ENCODE data around the gene TRIP4. TPM values are rescaled to one million over a fixed set of nuclear protein-coding genes. Genes with fewer than 3 reads are reported as not detected.

TRIP4 gene
- total RNA-seq, 1 donor from 2014 or later: 16.0 TPM

DNA sequence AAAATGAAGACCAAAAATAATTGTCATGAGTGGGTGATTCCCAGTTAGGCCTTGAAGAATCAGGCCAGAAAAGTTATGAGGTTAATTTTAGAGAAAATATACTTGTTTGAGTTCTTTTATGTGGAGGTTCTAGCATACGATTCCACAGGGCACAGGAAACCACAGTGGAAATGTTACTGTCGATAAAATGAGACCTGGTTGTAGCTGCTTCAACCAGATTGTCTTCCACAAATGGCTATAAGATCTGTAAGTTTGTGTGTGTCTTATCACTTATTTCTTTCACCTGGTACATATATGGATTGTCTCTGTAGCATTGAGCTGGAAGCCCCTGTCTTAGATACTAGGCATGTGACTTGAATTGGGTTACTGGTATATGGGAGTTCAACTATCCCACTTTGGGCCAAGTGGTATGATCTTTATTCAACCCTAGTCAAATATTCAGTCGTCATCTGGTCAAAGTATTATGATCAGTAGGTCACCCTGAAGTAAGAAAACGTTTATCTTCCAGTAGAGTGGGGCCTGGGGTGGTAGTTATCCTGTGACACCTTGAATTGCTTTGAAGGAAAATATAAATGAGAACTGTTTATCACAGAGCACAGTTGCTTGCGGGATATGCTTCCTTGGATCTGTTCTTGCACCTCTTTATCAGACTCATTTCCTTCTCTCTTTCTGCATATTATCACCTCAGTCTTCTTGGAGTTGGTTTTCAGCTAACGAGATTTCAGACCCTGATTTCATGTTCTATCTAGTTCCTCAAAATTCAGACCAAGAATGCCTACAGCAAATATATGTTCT is 51.2 kb downstream of the TRIP4 start:
- no peak for DNase-seq (ENCODE audit: low spot score)
- intact Hi-C loops (cut with DNase I): no loop called here

DNA sequence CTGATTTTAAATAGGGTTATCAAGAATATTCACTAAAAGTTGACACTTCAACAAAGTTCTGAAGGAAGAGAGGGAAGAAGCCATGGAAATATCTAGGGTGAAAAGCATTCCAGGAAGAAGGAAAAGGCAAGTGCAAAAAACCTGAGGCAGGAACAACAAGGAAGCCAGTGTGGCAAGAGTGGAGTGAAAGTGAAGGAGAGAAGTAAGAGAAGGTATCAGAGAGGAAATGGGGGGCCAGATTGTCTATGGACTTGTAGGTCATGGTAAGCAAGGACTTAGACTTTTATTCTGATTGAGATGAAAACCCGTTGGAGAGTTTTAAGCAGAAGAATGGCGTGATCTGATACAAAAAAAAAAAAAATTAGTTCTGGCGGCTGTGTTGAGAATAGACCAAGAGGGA is 54.2 kb downstream of the TRIP4 start:
- no peak for DNase-seq (ENCODE audit: low spot score)
- intact Hi-C loops (cut with DNase I): no loop called here

DNA sequence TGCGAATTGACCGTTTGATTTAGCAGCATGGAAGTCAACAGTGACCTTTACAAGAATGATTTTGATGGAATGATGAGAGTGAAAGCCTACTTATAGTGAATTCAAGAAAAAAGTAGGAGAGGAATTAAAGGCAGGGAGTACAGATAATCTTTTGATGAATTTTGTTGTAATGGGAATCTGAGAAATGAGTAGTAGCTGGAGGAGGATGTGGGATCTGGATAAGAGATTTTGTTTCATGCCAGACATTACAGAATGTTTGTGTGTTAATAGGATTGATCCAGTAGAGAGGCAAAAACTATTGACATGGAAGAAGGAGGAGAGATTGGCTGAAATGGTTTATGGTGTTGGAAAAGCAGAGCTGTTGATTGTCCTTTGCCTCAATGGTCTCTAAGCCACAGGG is 55.4 kb downstream of the TRIP4 start:
- intact Hi-C loops (cut with DNase I): no loop called here

DNA sequence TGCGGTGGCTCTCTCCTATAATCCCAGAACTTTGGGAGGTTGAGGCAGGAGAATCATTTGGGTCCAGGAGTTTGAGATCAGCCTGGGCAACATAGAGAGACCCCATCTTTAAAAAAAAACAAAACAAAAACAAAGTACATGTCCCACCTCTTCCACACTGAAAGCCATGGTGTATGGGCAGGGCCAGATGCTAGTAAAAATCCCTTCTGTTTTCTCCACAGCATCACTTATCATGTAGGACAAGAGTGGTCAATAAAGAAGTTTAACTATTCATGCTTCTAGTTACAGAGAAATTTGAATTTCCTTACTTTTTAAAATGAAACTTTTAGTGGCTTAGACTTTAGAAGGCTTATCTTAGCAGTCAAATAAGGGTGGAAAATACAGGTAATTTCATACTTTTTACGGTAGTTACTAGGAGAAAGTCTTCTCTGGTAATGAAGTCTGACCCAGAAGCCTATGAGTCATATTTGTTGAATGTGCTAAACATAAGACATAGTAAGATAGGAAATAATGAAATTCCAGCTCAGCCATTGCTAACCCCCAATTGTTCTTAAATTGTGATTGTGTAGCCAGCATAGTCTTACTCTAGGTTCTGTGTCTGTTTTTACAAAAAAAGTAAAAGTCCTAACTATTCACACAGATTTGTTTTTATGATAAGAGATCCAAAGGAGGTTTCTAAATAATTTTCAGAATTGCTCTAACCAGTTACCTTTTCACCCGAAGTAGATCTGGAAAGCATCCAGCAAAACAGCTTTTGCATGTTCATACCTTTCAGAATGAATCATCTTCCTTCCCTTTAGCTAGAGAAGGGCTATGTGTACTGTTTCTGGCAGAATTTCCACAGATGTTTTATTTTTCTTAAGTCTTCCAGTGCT is 56.3 kb downstream of the TRIP4 start:
- no peak for DNase-seq (ENCODE audit: low spot score)
- intact Hi-C loops (cut with DNase I): no loop called here

More for the DNA sequence above, 55.4 kb downstream of the TRIP4 start:
- no peak for DNase-seq (ENCODE audit: low spot score)

DNA sequence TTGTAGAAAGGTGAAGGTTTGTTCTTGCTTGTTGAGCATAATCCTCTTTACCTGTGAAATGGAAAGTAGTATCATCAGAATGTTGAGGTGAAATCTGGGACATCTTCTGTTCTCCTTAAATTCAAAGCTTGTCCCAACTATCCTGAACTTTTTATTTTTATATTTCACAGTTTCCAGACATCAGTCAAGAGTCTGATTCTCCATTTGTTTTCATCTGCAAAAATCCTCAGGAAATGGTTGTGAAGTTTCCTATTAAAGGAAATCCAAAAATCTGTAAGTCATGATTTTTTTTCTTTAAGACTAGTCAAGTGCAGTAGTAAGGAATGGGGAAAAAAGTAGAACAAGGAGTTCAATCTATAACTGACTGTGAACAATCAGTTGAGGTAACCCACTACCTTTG is 57.2 kb downstream of the TRIP4 start:
- no peak for DNase-seq (ENCODE audit: low spot score)
- intact Hi-C loops (cut with DNase I): no loop called here

DNA sequence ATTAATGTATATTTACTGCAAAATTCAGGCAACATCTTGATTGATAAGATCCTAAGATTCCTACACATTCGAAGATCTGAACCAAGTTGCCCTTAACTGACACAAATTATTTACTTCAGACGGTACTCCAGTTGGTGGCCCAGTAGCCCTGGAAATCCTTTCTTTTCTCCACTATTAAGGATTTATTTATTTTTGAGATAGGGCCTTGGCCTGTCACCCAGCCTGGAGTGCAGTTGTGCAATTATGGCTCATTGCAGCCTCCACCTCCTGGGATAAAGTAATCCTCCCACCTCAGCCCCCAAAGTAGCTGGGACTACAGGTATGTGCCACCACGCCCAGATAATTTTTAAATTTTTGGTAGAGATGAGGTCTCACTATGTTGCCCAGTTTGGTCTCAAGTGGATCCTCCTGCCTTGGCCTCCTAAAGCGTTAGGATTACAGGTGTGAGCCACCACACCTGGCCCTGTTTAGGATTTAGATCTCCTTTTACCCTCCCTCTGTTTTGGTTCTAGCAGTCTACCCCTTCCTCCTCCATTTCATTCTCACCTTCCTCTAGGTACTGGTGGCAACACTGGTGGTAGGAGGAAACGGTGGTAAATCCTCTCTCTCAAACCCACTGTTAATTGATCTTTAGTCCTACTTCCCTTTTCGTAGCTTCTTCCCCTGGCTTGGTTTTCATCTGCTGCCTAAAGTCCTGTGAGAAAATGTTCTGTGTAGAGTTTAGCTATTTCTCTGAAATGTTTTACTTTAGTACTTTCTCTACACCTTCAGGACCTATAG is 60.1 kb downstream of the TRIP4 start:
- DNase-seq (ENCODE audit: low spot score): no peak
- intact Hi-C loops (cut with DNase I): no loop called here

DNA sequence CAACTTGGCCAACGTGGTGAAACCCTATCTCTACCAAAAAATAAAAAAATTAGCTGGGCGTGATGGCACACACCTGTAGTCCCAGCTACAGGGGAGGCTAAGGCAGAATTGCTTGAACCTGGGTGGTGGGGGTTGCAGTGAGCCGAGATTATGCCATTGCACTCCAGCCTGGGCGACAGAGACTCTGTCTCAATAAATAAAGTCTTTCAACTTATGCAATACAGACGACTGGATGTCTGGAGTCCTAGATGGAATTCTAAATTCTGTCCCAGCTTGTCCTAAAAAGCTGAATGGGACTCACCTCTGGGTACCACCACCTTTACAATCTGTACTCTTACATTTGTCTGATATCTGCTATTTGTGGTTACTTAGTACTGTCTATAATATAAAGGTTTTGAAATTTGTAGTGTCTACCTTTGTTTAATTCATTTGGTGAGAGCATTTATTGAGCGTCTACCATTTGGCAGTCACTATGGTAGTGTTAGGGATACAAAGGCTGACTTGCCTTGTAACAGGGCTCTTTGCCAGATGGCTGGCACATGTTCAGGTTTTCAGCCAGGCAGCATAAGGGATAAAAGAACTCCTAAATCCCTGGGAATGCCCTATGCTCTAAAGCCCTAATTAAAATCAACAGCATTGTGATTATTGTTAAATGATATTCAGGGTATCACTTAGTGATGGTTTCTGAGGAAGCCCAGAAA is 65.5 kb downstream of the TRIP4 start:
- DNase-seq (ENCODE audit: low spot score): no peak
- intact Hi-C loops (cut with DNase I): no loop called here

DNA sequence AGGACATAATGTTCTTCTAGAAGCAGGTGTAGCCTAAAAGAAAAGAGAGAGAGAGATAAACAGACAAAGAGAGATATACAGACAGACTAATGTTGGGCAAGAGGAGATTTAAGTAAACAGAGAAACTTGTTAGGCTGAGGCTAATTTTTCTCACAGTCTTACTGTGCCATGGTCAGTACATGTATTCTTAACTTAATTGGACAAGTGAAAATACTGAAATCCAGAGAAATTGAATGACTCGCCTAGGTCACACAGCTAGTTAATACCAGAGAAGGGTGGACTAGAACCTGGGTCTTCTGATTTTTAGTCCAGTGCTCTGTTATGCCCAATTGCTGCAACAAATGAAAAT is 66.0 kb downstream of the TRIP4 start:
- DNase-seq (ENCODE audit: low spot score): no peak
- intact Hi-C loops (cut with DNase I): no loop called here

DNA sequence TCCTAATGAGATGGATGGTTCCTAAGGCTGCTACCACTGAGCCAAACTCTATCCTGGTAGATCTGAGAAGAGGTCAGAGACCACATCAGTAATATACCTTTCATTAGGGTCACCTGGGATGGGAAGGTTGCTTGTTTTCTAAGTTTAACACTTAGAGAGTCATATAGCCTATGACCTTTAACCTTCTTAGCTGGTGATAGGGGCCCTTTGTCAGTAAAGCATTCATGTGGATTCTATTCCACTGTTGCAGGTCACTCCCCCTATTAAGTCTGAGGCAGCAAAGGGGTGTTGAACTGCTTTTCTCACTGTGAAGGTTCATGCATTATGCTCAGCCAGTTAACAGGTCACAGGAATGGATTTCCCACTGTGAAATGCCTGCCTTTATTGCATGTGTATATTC is 66.6 kb downstream of the TRIP4 start:
- intact Hi-C loops (cut with DNase I): no loop called here
- DNase-seq (ENCODE audit: low spot score): no peak

DNA sequence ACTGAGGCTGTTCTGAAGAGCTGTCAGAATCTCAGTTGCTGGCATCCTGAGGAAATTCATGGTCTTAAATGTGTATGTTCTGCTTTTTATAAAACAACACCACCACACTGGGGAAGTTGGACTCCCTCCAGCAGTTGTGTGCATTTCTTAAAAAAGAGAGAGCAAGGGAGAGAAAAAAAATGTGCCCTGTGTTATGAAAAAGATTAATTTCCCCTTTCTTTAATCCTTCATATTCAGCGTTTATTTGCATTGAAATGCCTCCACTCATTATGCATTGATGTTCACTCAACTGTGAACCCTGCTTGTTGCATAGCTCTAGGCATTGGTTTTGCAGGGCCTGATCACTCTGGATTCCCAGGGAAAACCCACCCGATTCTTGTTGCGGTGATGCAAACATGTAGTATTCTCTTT is 68.3 kb downstream of the TRIP4 start:
- no peak for DNase-seq (ENCODE audit: low spot score)
- intact Hi-C loops (cut with DNase I): no loop called here

DNA sequence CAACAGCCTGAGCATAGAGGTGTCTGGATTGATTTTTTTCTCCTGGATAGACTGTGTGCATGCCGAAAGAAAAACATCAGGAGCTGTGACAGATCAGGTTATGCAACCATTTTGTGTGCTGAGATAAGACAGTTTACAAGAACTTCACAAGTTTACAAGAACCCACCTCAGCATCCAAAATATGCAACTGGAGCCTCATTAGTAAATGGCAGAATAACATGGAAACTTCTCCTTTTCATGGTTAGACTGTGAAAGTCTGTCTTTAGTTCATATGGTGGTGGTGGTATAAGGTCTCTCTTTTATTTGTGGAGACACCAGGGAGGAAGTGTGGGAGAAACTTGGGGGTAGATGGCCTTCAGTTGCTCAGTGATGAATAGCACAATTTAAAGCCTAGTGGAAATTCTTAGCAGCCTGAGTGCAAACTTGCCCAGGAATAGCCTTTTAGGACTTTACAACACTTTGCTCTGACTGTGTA is 69.0 kb downstream of the TRIP4 start:
- intact Hi-C loops (cut with DNase I): no loop called here

DNA sequence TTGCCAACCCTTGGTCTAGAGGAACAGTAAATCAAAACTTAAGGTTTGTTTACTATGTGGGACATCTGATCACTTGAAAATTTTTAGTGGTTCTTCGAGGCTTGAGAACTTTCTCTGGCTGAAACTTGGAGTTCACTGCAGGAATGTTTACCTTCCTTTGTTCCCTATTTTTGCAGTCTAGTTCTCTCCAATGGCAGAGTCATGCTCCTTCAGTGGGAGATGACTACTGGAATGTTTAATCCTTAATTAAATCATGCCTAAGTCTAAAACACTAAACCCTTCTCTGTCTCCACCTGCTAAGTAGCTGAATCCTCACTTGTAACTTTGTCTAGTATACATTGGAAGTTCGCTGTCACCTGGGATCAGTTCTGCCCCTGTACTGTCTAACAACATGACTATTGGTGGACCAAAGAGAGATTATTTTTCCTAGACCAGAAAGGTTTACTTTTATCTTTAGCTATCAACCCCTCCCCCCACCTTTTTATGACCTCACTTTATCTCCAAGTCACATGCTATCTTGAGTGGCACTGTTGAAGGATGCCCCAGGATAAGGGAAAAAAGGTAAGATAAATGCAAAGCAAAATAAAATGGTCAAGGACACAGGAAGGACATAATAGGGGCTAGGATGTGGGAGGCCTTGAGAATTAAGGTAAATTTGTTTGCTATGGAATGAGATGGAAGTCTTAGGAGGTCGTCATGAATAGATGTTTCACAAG is 71.6 kb downstream of the TRIP4 start:
- no peak for DNase-seq (ENCODE audit: low spot score)
- intact Hi-C loops (cut with DNase I): no loop called here

More for the DNA sequence above, 69.0 kb downstream of the TRIP4 start:
- DNase-seq (ENCODE audit: low spot score): no peak

DNA sequence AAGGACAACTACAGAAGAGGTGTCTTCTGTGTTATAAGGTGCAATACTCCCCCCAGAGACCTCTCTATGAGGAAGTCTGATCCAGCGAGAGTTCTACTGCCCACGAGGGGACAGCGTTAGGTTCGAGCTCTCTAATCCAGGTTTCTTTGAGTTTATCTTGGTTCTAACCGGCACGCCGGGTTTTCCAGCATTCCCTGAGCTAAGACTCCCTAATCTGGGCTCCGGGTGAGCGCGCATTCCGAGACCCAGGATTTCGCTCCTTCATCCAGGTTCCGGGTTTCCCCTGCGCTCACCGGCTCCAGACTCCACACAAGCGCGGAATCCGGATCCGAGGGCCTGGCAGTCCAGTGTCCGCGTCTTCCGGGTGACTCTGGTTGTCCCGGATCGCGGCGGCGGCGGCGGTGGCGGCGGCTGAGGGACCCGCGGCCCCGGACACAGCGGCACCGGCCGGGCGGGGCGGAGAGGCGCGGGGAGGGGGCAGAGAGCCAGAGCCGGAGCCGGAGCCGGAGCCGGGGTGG is 72.6 kb downstream of the TRIP4 start, which contains the start of gene ZNF609:
Gene ZNF609 (plus strand): TSS at position 373 of the 518 bp plus-strand sequence. CDS start 38,842 bp downstream, outside the sequence.
- intact Hi-C loops (cut with DNase I): loop anchor here (1.0 to 10.0 kb wide), 2 partner anchors 73 to 955 kb away; partner anchors contain the start of genes TRIP4 and USP3
- DNase-seq (ENCODE audit: low spot score): peak; percentile 96

DNA sequence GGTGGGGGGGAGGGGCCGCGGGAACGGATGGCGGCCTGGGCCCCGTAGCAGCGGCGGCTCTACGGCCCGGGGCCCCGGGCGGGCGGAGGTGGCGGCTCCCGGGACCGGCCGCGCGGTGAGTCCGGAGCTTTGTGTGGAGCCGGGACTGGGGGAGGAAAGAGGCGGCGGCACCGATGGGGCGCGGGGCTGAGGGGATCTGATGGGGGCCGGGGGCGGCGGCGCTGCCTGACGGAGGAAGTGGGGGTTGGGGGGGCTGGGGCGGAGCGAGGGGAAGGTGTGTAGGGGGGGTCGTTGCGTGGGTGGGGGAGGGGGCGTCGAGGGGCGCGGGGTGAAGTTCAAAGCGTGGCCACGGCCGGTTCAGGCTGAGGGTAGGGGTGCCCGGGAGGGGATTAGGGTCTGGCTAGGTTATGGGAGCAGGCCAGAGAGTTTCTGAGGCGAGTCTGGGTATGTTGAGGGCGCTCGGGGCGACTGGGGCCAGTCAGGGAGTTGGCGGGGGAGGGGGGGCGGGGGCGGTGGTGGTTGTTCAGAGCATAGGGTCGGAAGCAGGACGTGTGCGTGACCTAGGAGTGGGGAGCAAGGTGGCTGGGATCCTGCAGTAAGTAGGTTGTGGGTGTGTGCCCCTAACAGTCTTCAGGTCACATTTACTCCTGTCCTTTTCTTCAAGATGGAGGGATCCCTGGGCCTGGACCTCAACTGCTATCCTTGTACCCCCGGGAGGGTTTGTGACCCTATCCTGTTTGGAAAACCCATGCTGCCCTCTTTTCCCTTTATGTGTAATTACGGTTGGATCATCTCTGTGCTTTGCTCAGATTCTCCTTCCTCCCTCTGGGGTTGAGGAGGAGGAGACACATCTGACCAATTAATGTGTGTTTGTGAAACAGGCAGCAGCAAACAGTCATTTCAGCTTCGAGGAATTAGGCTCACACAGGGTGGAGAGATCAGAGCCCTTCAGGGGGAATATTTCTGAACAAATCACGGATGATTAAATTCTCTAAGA is 73.4 kb downstream of the TRIP4 start:
- intact Hi-C loops (cut with DNase I): loop anchor here (1.0 to 10.0 kb wide), 2 partner anchors 74 to 956 kb away; partner anchors contain the start of genes TRIP4 and USP3
- DNase-seq (ENCODE audit: low spot score): no peak

DNA sequence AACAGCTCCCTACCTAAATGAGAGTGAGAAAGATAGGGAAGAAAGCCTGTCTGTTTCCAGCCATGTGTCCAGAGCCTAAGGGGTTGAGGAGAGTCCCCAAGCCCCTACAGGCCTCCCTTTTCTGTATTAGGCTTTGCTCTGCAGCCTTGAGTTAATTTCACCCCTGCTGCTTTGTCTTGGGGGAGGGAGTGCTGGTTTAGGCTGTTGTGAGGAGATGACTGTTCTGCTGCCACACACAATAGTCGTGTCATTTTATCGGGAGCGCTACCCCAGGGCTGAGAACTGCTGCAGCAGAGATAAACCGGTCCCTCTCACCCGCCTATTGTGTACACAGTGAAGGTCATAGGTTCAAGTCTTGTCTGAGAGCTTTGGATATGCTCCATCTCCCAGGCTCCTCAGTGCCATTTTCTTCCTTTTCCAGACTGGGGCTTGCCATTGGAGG is 74.1 kb downstream of the TRIP4 start:
- no peak for DNase-seq (ENCODE audit: low spot score)
- intact Hi-C loops (cut with DNase I): loop anchor here (10.0 kb wide), 1 partner anchor 957 kb away; the partner anchor contains the start of gene USP3

DNA sequence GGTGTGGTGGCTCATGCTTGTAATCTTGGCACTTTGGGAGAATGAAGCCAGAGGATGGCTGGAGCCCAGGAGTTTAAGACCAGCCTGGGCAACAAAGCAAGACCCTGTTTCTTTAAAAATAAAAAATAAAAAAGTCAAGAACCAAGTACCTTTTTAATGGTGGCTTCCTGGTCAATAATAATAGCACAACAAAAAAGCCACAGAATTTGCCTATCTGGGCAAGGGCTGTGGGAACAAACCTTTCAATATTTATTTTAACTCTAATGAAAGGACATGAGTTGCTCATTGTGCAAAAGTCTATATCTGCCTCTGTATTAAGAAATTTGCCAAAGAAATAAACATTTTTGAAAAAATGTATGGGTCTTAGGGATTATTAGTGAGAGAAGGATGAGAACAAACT is 74.9 kb downstream of the TRIP4 start:
- intact Hi-C loops (cut with DNase I): loop anchor here (10.0 kb wide), 1 partner anchor 958 kb away; the partner anchor contains the start of gene USP3
- no peak for DNase-seq (ENCODE audit: low spot score)
